Midbrain (tissue), 1 donor: ENCODE results near the gene LDLRAP1.

ENCODE experiments used
- DNase-seq: peaks from one replicate; lab custom pipeline; 2025; lab: John Stamatoyannopoulos, UW

The LDLRAP1 gene

DNA sequence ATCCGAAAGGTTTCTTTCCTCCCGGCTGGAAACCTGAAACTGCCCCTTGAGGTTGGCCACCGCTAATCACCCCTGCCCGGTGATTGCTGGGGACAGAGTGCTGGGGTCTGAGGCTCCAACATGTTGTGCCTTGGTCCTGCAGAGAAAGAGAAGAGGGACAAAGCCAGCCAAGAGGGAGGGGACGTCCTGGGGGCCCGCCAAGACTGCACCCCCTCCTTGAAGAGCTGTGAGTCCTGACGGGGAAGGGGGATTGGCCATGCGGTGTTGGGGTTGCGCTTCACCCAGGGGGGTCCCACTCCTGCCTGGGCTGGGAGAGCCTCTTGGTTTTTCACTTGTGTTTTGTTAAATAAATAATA is 19.5 kb downstream of the LDLRAP1 start:
- DNase-seq: no peak

- DNase-seq: peak; percentile 89
Observed at GRCh38 chr1:25563330-25564215, 20.2 kb downstream of the LDLRAP1 start.

GRCh38 chr1:25564777-25565574 is 21.6 kb downstream of the LDLRAP1 start:
- DNase-seq: no peak

DNA sequence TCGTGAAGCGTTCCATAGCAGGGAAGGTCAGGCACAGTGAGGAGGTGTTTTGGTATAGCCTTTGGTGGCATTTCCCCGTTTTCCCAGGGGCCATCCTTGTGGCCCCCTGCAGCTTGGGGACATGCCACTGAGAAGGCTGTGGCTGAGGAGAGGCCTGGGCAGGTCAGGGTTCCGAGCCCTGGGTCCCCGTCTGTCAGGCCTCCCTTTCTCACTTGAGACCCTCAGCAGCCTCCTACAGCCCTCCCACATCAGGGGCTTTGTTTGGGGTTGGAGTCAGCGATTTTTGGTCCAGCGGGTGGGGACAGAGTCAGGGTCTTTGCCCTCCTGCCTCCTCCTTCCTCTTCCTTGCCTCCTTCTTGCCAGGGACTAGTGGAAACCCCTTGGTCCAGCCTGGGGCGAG is 22.2 kb downstream of the LDLRAP1 start:
- DNase-seq: no peak

- DNase-seq: no peak
Observed at GRCh38 chr1:25566176-25566729, 22.8 kb downstream of the LDLRAP1 start.

DNA sequence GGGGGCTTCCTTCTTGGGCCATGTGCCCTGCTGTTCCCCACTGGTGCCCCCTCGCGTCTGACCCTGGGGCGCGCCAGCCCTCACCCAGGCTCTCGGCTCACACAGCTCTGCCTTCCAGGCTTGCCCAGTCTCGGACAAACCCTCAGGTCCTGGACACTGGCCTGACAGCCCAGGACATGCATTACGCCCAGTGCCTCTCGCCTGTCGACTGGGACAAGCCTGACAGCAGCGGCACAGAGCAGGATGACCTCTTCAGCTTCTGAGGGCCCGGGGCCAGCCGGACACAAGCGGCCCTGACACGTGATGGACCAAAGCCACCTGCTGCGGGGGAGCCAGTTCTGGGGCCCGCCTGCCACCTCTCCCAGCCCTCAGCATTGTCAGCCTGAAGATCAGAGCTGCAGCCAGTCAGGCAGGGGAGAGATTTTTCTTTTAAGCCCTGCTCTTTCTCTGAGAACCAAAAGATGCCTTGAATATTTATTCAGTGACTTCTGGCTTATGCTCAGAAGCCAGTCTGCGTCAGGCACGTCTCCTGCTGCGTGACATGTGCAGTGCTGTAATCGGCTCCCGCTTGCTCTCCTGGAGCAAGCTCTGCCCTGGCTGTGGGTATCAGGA is 23.4 kb downstream of the LDLRAP1 start:
- peak; percentile 72 for DNase-seq

GRCh38 chr1:25567710-25568089 is 24.3 kb downstream of the LDLRAP1 start:
- no peak for DNase-seq

GRCh38 chr1:25568090-25568833 is 24.9 kb downstream of the LDLRAP1 start:
- peak; percentile 67 for DNase-seq

- no peak for DNase-seq
Observed at GRCh38 chr1:25568834-25569596, 25.6 kb downstream of the LDLRAP1 start.

- DNase-seq: peak; percentile 24
Observed at GRCh38 chr1:25569597-25570396, 26.4 kb downstream of the LDLRAP1 start.

GRCh38 chr1:25570798-25571521 is 27.6 kb downstream of the LDLRAP1 start:
- DNase-seq: no peak

DNA sequence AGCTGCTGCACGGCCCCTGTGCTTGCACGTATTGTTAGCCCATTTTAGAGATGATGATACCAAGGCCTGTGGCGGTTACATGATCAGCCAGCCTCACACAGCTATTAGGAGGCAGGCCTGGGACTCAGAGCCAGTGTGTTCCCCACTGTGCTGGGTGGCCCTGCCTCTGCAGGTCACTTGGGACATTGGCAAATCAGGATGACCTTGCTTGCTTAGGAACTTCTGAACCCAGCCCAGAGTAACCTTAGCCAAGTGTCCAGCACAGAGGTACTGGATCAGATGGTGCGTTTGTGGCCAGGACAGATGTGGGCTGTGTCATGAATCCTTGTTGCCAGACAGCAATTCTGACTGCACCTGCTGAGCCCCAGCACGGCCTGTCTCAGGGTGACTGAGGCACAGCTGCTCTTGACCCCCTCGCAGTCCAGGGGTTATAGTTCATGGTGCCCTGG is 28.1 kb downstream of the LDLRAP1 start:
- DNase-seq: no peak

DNA sequence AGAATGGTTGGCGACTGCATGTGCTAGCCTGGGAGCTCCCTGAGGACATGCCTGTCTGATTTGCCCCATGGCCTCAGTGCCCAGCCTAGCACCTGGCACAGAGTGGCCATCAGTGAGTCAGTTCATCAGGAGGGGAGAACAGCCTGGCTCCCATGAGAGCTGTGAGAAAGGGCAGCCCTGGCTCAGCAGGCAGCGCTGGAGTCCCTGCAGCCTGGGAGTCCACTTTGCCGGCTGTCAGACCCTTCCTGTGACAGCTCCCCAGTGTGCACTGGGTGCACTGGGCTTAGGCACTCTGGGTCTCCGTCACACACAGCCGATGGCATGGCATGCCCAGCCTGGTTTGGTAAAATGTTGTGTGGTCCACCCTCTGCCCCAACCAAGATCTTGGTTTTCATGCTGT is 28.7 kb downstream of the LDLRAP1 start:
- no peak for DNase-seq

DNA sequence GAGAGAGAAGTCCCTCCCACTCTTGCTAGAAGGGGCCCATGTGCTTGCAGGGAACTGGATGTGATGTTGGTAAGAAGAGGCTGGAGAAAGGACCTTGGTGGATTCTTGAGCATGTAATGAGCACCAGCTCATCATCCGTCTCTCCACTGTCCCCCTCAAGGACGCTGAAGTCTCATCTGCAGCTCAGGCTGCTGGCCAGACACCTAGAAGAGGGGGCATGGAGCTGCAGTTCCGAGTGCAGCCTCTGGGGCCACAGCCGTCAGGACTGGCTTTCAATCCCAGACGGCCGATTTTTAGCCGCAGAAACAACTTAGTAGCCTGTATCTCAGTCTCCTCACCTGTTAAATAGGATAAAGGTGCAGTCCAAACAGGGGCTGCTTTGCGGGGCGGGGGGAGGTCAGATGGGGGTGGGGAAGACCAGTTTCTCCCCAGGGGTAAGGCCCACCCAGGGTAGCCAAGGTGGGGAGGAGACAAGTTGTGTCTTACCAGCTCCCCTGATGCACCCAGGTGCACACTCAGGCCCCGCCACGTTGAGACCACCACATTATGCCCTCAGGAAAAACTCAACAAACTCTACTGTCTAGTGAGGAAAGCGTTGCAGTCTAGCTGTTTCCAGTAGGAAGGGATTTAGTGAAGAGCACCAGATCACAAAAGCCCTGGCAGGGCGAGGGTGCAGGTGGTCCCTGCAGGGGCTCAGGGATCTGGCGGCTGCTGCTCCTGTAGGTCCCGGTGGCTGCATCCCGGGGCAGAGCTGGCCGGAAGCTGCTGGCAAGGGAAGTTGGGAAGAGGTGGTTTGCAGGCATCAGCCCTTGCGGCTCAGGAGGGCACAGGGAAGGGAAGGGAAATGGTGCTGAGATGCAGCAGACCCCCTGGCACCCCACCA is 29.5 kb downstream of the LDLRAP1 start:
- peak; percentile 37 for DNase-seq

- no peak for DNase-seq
Observed at GRCh38 chr1:25573591-25573930, 30.2 kb downstream of the LDLRAP1 start.

DNA sequence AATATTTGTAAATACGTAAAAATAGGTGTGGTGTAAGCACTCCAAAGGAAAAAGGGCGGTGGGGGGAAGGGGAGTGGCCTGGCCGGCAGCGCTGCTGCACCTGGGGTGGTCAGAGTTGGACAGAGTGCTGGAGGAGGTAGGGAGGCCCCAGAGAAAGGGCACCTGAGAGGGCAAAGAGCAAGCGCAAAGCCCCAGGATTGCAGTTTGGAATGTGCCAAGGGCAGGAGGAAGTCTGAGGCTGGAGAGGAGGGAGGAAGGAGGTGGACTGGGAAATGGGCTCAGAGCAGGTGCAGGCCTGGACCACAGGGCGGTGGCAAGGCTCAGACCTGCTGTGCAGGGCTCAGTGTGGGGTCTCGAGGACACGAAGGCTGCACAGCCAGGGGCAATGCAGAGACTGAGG is 30.6 kb downstream of the LDLRAP1 start:
- no peak for DNase-seq

- DNase-seq: no peak
Observed at GRCh38 chr1:25575191-25575590, 31.8 kb downstream of the LDLRAP1 start.

- DNase-seq: no peak
Observed at GRCh38 chr1:25576459-25577133, 33.2 kb downstream of the LDLRAP1 start.
